ENCODE results near the gene SLC36A3.

The SLC36A3 gene

DNA sequence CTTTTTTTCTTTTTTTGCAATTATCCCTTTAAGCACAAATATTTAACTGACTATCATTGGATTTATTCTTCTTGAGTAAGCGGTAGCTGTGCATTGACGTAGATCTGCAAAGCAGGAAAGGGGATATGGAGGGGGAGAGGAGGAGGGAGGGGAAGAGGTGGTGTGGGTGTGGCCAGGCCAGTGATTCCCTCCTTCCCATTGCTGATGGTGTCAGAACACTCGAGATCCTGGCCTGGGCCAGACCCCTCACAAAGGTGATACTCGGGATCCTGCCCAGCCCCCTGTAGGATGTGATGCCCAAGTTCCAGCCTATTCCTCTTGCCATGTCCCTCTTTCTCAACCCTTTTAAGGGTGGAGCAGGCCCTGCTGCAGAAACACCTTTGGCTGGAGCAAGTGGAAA lies 9.9 kb downstream of the SLC36A3 start:
- Histone ChIP-seq H3K27ac (no peak overlapping the region), H3K4me3 (no peak overlapping the region)
- no peak for TF ChIP-seq CTCF (IDR thresholded peaks at IDR 0.05)
- DNase-seq (ENCODE audit: low spot score): no peak

GRCh38 chr5:151288180-151288579 lies 15.4 kb downstream of the SLC36A3 start:
- Histone ChIP-seq H3K4me3 (no peak overlapping the region), H3K27ac (no peak overlapping the region)
- TF ChIP-seq CTCF (IDR thresholded peaks at IDR 0.05): no peak
- DNase-seq (ENCODE audit: low spot score): no peak

DNA sequence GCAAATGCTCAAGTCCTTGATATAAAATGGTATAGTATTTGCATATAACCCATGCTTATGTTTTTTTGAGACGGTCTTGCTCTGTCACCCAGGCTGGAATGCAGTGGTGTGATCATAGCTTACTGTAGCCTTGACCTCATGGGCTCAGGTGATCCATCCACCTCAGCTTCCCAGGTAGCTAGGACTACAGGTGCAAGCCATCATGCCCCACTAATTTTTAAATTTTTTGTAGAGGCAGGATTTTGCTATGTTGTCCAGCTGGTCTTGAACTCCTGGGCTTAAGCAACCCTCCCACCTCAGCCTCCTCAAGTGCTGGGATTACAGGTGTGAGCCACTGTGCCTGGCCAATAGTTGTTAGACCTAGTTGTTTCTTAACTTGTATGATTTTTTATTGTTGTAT lies 17.3 kb downstream of the SLC36A3 start:
- no peak overlapping the region for H3K27ac ChIP-seq
- no peak for DNase-seq (ENCODE audit: low spot score)
- H3K4me3 ChIP-seq: no peak overlapping the region
- TF ChIP-seq CTCF (IDR thresholded peaks at IDR 0.05): no peak

DNA sequence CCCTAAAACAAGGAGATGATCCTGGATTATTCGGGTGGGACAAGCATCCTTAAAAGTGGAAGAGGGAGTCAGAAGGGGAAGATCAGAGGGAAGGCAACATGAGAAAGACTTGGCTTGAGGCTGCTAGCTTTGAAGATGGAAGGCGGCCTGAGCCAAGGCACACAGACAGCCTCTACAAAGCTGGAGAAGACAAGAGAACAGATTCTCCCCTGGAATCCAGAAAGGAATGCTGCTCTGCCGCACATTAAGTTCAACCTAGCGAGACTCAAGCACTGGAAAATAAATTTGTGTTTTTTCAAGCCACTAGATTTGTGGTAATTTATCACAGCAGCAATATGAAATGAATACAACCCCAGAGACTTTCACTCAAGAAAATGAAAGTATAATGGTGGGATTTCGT lies 17.9 kb downstream of the SLC36A3 start:
- Histone ChIP-seq H3K27ac (no peak overlapping the region), H3K4me3 (no peak overlapping the region)
- TF ChIP-seq CTCF (IDR thresholded peaks at IDR 0.05): no peak
- DNase-seq (ENCODE audit: low spot score): no peak

GRCh38 chr5:151284392-151284967 lies 19.1 kb downstream of the SLC36A3 start:
- no peak for DNase-seq (ENCODE audit: low spot score)
- Histone ChIP-seq H3K4me3 (no peak overlapping the region), H3K27ac (no peak overlapping the region)
- no peak for TF ChIP-seq CTCF (IDR thresholded peaks at IDR 0.05)

DNA sequence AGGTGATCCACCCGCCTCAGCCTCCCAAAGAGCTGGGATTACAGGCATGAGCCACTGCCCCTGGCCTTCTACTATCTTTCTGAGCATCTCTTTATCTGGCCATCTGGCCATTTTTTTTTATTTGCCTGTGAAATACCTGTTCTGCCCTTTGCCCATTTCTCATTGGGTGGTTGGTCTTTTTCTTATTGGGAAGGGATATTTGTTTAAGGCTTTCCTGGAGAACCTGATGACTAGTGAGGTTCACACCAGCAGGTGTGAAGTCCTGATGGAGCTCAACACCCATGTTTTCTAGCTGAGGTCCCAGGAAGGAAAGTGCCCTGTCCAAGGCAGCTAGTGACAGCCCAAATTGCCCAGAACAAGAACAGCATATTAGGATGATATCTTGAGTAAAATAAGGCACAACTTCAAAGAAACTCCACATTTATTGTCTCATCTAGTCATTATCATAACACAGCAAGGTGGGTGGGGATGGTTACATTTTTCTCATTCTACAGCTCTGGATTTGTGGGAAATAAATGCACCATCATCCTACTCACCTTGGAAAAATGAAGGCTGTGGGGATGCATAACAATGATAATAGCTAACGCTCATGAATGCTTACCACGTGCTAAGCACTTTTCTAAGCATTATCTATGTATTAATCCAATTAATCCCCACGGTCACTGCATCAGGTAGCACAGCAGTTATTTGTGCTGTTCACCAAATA lies 20.3 kb downstream of the SLC36A3 start:
- Histone ChIP-seq H3K4me3 (no peak overlapping the region), H3K27ac (no peak overlapping the region)
- no peak for DNase-seq (ENCODE audit: low spot score)
- TF ChIP-seq CTCF (IDR thresholded peaks at IDR 0.05): no peak

- no peak for DNase-seq (ENCODE audit: low spot score)
- Histone ChIP-seq H3K27ac (no peak overlapping the region), H3K4me3 (no peak overlapping the region)
- TF ChIP-seq CTCF (IDR thresholded peaks at IDR 0.05): no peak
Observed at GRCh38 chr5:151281001-151281639, 22.4 kb downstream of the SLC36A3 start.

Measured in coronary artery (tissue), 2 donors.